ENCODE data around the gene CYB561. TPM values are rescaled to one million over a fixed set of nuclear protein-coding genes. Genes with fewer than 3 reads are reported as not detected.

Gene CYB561
- total and polyA plus RNA-seq, 8 donors, result 54.0 to 79.3 (median 63.4) TPM

- DNase-seq, result no peak
- TF ChIP-seq CTCF (IDR thresholded peaks at IDR 0.05), result no peak
- H3K36me3 ChIP-seq, result no peaks in the 10 kb centered on the region
- H3K27me3 ChIP-seq, result no peaks in the 10 kb centered on the region
- no peak overlapping the region for H3K4me3 ChIP-seq
- intact Hi-C loops (cut with DNase I), result no loop called here
- whole genome bisulfite sequencing, 2 donors, result 81 to 90% methylated on average over 6 of the region's 6 CpGs
- no peaks in the 10 kb centered on the region for H3K4me1 ChIP-seq
- FAIRE-seq, result no peak
- H3K9me3 ChIP-seq, result no peaks in the 10 kb centered on the region
- H3K27ac ChIP-seq, result no peak overlapping the region
- ATAC-seq, result peak in 1 of 4 donors; percentile 47
Measured at GRCh38 chr17:63395075-63395805, 50.9 kb downstream of the CYB561 start.

DNA sequence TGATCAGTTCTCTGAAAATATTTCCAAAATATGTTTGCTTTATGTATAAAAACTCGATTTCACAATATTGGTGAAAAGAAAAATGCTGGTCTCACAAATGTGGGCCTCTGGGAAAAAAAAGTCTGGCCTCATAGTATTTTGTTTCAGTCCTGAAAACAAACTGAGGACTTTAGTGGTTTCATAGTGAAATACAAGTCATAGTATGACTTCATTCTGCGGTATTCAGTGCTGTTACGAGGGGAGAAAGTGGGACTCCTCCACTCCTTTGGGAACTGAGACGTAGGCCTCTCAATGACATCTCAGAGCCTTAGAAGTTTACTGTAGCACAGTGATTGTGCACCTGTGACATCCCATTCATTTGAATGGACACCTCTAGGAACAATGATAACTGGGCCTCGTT lies 56.0 kb downstream of the CYB561 start:
- H3K9me3 ChIP-seq, result no peaks in the 10 kb centered on the region
- no peak overlapping the region for H3K27ac ChIP-seq
- intact Hi-C loops (cut with DNase I), result no loop called here
- no peaks in the 10 kb centered on the region for H3K27me3 ChIP-seq
- H3K36me3 ChIP-seq, result peaks cover 0 to 8% (median 0%) of the 10 kb centered on the region in 3 donors
- DNase-seq, result no peak
- H3K4me3 ChIP-seq, result no peak overlapping the region
- ATAC-seq, result no peak
- no peak for FAIRE-seq
- H3K4me1 ChIP-seq, result no peaks in the 10 kb centered on the region
- WGBS, 2 donors, result 89 to 96% methylated on average over 5 of the region's 5 CpGs
- no peak for TF ChIP-seq CTCF (IDR thresholded peaks at IDR 0.05)

- no peak overlapping the region for H3K27ac ChIP-seq
- intact Hi-C loops (cut with DNase I), result no loop called here
- TF ChIP-seq CTCF (IDR thresholded peaks at IDR 0.05), result no peak
- DNase-seq, result no peak
- ATAC-seq, result no peak
- H3K36me3 ChIP-seq, result peaks cover 0 to 8% (median 0%) of the 10 kb centered on the region in 3 donors
- H3K4me1 ChIP-seq, result no peaks in the 10 kb centered on the region
- no peak overlapping the region for H3K4me3 ChIP-seq
- FAIRE-seq, result no peak
- no peaks in the 10 kb centered on the region for H3K9me3 ChIP-seq
- WGBS, 2 donors, result 87 to 90% methylated on average over 4 of the region's 4 CpGs
- H3K27me3 ChIP-seq, result no peaks in the 10 kb centered on the region
Measured at GRCh38 chr17:63387656-63388340, 58.3 kb downstream of the CYB561 start.

GRCh38 chr17:63382826-63383225 lies 63.3 kb downstream of the CYB561 start:
- intact Hi-C loops (cut with DNase I), result no loop called here
- FAIRE-seq, result no peak
- H3K36me3 ChIP-seq, result no peaks in the 10 kb centered on the region
- no peak for ATAC-seq
- DNase-seq, result no peak
- H3K4me3 ChIP-seq, result no peak overlapping the region
- no peaks in the 10 kb centered on the region for H3K27me3 ChIP-seq
- TF ChIP-seq CTCF (IDR thresholded peaks at IDR 0.05), result no peak
- no peaks in the 10 kb centered on the region for H3K4me1 ChIP-seq
- H3K9me3 ChIP-seq, result no peaks in the 10 kb centered on the region
- H3K27ac ChIP-seq, result no peak overlapping the region

Other genes with a start within 250 kb of the CYB561 start
- 10 to 100 TPM in 1 of 6 donors, 1 to 10 TPM in 5; 3.1 to 18.3 (median 5.1) TPM for gene ACE, start 30.8 kb upstream of the CYB561 start, total RNA-seq
- 10 to 100 TPM in 1 of 2 donors, 1 to 10 TPM in 1; 8.2 to 11.6 TPM for gene ACE, start 30.8 kb upstream of the CYB561 start, polyA plus RNA-seq
- gene KCNH6, start 77.1 kb upstream of the CYB561 start, total RNA-seq, result 1 to 10 TPM in 2 of 6 donors, under 1 TPM in 4; 0.35 to 1.3 (median 0.50) TPM
- gene KCNH6, start 77.1 kb upstream of the CYB561 start, polyA plus RNA-seq, result 10 to 100 TPM in 1 of 2 donors, 1 to 10 TPM in 1; 2.5 to 12.5 TPM
- gene DCAF7, start 104.2 kb upstream of the CYB561 start, total RNA-seq, result 10 to 100 TPM; 21.8 to 39.2 (median 25.6) TPM
- gene DCAF7, start 104.2 kb upstream of the CYB561 start, polyA plus RNA-seq, result 10 to 100 TPM in 1 of 2 donors, 1 to 10 TPM in 1; 7.1 to 14.1 TPM
- gene TACO1, start 154.6 kb upstream of the CYB561 start, total RNA-seq, result 10 to 100 TPM in 1 of 6 donors, 1 to 10 TPM in 5; 5.6 to 10.5 (median 7.6) TPM
- gene TACO1, start 154.6 kb upstream of the CYB561 start, polyA plus RNA-seq, result 10 to 100 TPM in 1 of 2 donors, 1 to 10 TPM in 1; 9.5 to 11.6 TPM
- 10 to 100 TPM in 3 of 6 donors, 1 to 10 TPM in 3; 8.4 to 21.9 (median 9.9) TPM for gene MAP3K3, start 176.1 kb upstream of the CYB561 start, total RNA-seq
- 10 to 100 TPM; 13.4 to 16.9 TPM for gene MAP3K3, start 176.1 kb upstream of the CYB561 start, polyA plus RNA-seq